Measurements from ENCODE around the gene BCL7C. TPM values are rescaled to one million over a fixed set of nuclear protein-coding genes. Genes with fewer than 3 reads are reported as not detected.

Gene BCL7C
- total and polyA plus RNA-seq, 2 of the 4 experiments (the other 2 are of a cell fraction), result 32.3 to 34.9 TPM

GRCh38 chr16:30839523-30840227 lies 54.2 kb downstream of the BCL7C start:
- in situ Hi-C loops (cut with MboI; ENCODE audit: low sequenced_read_pairs) (no loop called here), intact Hi-C loops (cut with micrococcal nuclease) (no loop called here), dilution Hi-C loops (cut with HindIII; ENCODE audit: low sequenced_read_pairs, unreplicated experiment) (no loop called here)
- Histone ChIP-seq H3K9me3 (ENCODE audit: control insufficient read depth, insufficient read depth, low read length) (no peaks in the 10 kb centered on the region), H3K9me1 (ENCODE audit: insufficient read depth, low read length) (no peaks in the 10 kb centered on the region), H4K91ac (ENCODE audit: insufficient read depth, low read depth, low read length) (no peak overlapping the region), H2BK20ac (ENCODE audit: low read depth, low read length) (no peak overlapping the region), H4K5ac (ENCODE audit: low read depth, low read length) (no peak overlapping the region), H3K14ac (replicated peaks; ENCODE audit: low read depth, low read length) (no peak overlapping the region), H3K9ac (ENCODE audit: low read depth, low read length) (no peak overlapping the region), H2AK9ac (replicated peaks; ENCODE audit: low read depth, low read length, poor library complexity) (peak overlapping the region; percentile 17), H2BK120ac (ENCODE audit: low read depth, low read length) (no peak overlapping the region), H3K4me2 (ENCODE audit: low read depth, low read length) (no peak overlapping the region), H3K27ac (ENCODE audit: insufficient read depth, low read length) (no peak overlapping the region), H2BK15ac (ENCODE audit: low read depth, low read length) (no peak overlapping the region), H3K4me3 (ENCODE audit: insufficient read depth, low read depth, low read length) (no peak overlapping the region), H3K18ac (ENCODE audit: low read depth, low read length) (no peak overlapping the region), H2BK5ac (ENCODE audit: low read depth, low read length, poor library complexity, severe bottlenecking) (no peak overlapping the region), H3K4me1 (ENCODE audit: control insufficient read depth, insufficient read depth, low read length) (no peaks in the 10 kb centered on the region), H2AK5ac (ENCODE audit: low read depth, low read length) (no peak overlapping the region), H4K20me1 (ENCODE audit: insufficient read depth, low read length) (no peaks in the 10 kb centered on the region), H3K56ac (ENCODE audit: extremely low read depth, insufficient read depth, low read length) (no peak overlapping the region), H3K27me3 (ENCODE audit: control insufficient read depth, insufficient read depth, low read length) (no peaks in the 10 kb centered on the region), H3K79me1 (ENCODE audit: low read depth in 1 of 2, low read length in 2 of 2) (no peaks in the 10 kb centered on the region; a peak in 1 of 4 replicates), H3K4ac (ENCODE audit: low read depth, low read length) (no peak overlapping the region), H3K36me3 (ENCODE audit: control insufficient read depth, insufficient read depth, low read length) (no peaks in the 10 kb centered on the region), H4K8ac (ENCODE audit: low read depth in 2 of 2, low read length in 2 of 2) (no peak overlapping the region), H2AFZ (replicated peaks; ENCODE audit: low read length, poor library complexity) (no peak overlapping the region), H3K23ac (ENCODE audit: low read depth, low read length) (no peak overlapping the region)
- no peak for DNase-seq
- ChIA-PET CTCF (no interaction called here), POLR2A (ENCODE audit: unreplicated experiment) (no interaction called here)
- 90% methylated on average over 2 of the region's 5 CpGs; no CpG with 5 or more reads in 1 of the 2 experiments for WGBS, 2 experiments (ENCODE audit: extremely low coverage in 2 of 2, insufficient read length in 1 of 2)
- TF ChIP-seq MAZ (IDR thresholded peaks at IDR 0.05; ENCODE audit: borderline replicate concordance, low read depth, low read length), result no peak
- TF ChIP-seq NFE2L2 (IDR thresholded peaks at IDR 0.05; ENCODE audit: low read depth, low read length), result no peak
- TF ChIP-seq, protein P1, sequence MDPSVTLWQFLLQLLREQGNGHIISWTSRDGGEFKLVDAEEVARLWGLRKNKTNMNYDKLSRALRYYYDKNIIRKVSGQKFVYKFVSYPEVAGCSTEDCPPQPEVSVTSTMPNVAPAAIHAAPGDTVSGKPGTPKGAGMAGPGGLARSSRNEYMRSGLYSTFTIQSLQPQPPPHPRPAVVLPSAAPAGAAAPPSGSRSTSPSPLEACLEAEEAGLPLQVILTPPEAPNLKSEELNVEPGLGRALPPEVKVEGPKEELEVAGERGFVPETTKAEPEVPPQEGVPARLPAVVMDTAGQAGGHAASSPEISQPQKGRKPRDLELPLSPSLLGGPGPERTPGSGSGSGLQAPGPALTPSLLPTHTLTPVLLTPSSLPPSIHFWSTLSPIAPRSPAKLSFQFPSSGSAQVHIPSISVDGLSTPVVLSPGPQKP (IDR thresholded peaks at IDR 0.05; ENCODE audit: borderline replicate concordance, low read depth, low read length), result no peak
- no peak for TF ChIP-seq RAD21 (IDR thresholded peaks at IDR 0.05; ENCODE audit: low read length)
- TF ChIP-seq MXI1 (IDR thresholded peaks at IDR 0.05; ENCODE audit: borderline replicate concordance, low read depth, low read length), result no peak
- TF ChIP-seq, protein P2, sequence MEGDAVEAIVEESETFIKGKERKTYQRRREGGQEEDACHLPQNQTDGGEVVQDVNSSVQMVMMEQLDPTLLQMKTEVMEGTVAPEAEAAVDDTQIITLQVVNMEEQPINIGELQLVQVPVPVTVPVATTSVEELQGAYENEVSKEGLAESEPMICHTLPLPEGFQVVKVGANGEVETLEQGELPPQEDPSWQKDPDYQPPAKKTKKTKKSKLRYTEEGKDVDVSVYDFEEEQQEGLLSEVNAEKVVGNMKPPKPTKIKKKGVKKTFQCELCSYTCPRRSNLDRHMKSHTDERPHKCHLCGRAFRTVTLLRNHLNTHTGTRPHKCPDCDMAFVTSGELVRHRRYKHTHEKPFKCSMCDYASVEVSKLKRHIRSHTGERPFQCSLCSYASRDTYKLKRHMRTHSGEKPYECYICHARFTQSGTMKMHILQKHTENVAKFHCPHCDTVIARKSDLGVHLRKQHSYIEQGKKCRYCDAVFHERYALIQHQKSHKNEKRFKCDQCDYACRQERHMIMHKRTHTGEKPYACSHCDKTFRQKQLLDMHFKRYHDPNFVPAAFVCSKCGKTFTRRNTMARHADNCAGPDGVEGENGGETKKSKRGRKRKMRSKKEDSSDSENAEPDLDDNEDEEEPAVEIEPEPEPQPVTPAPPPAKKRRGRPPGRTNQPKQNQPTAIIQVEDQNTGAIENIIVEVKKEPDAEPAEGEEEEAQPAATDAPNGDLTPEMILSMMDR (conservative IDR thresholded peaks at IDR 0.05; ENCODE audit: low read depth, low read length), result no peak
- BruUV-seq (replicated peaks), result no TSS peak
- ATAC-seq (ENCODE audit: low read depth), result no peak
